ENCODE results near the gene NISCH. TPM values are rescaled to one million over a fixed set of nuclear protein-coding genes. Genes with fewer than 3 reads are reported as not detected.

The NISCH gene
- total RNA-seq, 2 donors from 2014 or later, result 95.9 to 124 TPM

DNA sequence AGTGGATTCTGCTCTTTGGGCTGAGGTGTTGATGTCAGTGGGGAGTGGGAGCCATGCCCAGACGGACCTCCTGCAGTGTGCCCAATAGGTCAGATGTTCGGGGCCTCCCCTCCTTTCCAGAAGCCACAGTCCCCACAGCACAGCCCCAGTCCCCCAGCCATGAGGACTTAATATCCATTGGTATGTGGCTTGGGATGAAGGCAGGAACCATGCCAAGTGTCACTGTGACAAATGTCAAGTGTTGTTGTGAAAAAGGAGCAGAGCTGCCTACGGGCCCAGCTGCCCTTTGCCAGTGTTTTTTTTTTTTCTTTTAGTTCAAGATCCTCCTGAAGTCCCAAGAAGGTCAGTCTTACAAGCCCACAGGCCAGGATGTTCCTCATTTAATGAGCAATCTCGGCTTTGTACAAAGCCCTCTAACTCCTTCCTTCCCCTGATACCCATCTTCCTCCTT is 22.7 kb upstream of the NISCH start:
- no peaks in the 10 kb centered on the region for H3K27me3 ChIP-seq (replicated peaks; ENCODE audit: insufficient read depth)
- H3K9me3 ChIP-seq, result no peaks in the 10 kb centered on the region
- H3K36me3 ChIP-seq, result no peaks in the 10 kb centered on the region
- no peaks in the 10 kb centered on the region for H3K4me1 ChIP-seq (ENCODE audit: control insufficient read depth in 1 of 2, low read depth in 2 of 2)
- H3K27ac ChIP-seq, result no peak overlapping the region
- TF ChIP-seq, protein P1, sequence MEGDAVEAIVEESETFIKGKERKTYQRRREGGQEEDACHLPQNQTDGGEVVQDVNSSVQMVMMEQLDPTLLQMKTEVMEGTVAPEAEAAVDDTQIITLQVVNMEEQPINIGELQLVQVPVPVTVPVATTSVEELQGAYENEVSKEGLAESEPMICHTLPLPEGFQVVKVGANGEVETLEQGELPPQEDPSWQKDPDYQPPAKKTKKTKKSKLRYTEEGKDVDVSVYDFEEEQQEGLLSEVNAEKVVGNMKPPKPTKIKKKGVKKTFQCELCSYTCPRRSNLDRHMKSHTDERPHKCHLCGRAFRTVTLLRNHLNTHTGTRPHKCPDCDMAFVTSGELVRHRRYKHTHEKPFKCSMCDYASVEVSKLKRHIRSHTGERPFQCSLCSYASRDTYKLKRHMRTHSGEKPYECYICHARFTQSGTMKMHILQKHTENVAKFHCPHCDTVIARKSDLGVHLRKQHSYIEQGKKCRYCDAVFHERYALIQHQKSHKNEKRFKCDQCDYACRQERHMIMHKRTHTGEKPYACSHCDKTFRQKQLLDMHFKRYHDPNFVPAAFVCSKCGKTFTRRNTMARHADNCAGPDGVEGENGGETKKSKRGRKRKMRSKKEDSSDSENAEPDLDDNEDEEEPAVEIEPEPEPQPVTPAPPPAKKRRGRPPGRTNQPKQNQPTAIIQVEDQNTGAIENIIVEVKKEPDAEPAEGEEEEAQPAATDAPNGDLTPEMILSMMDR (IDR thresholded peaks at IDR 0.05), result no peak
- no peak for ATAC-seq (ENCODE audit: insufficient number of reproducible peaks, low FRiP score, low read depth)
- no peak overlapping the region for H3K4me3 ChIP-seq
- no peak for DNase-seq (ENCODE audit: low spot score)

DNA sequence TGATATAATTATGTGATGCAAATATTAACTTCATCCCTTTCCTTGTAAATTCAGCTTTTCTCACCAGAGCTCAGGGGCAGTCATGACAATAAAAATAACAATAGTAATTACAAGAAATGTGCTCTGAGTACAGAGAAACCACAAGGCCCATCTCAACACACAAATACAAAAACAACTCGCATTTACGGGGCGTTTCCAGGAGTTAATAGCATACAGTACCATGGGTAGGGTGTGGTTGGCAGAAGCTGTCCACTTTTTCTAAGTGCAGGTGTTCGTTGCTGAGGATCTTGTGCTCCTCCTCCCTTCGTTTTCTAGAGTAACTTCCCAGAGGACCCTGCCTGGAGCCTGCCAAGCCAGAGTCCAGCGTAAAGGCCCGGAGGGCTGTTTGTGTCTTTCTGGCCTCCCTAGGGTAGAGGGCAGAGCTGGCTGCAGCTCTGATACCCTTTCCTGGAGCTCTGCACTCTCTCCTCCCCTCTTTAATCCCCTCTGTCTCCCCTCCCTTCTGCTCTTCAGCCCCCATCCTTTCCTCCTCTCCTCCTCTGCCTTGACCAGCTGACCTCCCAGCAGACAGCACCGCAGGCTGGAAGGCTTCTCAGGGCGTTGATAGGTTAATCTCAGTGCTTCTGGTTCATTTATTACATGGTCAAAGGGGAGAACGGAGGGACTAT is 21.9 kb upstream of the NISCH start:
- Histone ChIP-seq H3K4me1 (ENCODE audit: control insufficient read depth in 1 of 2, low read depth in 2 of 2) (no peaks in the 10 kb centered on the region), H3K4me3 (no peak overlapping the region), H3K27me3 (replicated peaks; ENCODE audit: insufficient read depth) (no peaks in the 10 kb centered on the region), H3K27ac (no peak overlapping the region), H3K36me3 (no peaks in the 10 kb centered on the region), H3K9me3 (no peaks in the 10 kb centered on the region)
- ATAC-seq (ENCODE audit: insufficient number of reproducible peaks, low FRiP score, low read depth) (no peak), DNase-seq (ENCODE audit: low spot score) (no peak)
- TF ChIP-seq, protein P1 (IDR thresholded peaks at IDR 0.05), result no peak

DNA sequence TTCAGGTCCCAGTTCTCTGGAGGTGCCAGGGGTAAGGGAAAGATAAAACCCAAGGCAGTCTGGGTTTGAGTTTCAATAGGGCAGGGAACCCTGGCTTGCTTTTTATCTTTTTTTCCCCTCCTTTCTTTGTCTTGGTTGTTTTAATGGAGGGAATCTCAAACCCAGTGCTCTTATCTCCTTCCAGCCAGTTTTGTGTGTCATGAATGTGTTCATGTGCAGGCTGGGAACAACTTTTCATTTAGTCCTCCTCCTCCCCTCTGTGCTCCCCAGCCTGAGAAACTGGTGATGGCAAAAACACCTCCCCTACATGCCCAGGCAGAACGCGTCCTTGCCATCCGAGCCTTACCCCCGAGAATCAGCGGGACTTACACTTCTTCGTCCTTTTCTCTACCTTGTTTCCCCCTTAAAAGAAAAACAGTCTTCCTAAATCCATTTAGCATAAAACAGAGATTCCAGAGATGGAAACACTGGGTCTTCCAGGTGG is 21.4 kb upstream of the NISCH start:
- Histone ChIP-seq H3K27me3 (replicated peaks; ENCODE audit: insufficient read depth) (no peaks in the 10 kb centered on the region), H3K36me3 (no peaks in the 10 kb centered on the region), H3K4me3 (no peak overlapping the region), H3K4me1 (ENCODE audit: control insufficient read depth in 1 of 2, low read depth in 2 of 2) (no peaks in the 10 kb centered on the region), H3K9me3 (no peaks in the 10 kb centered on the region), H3K27ac (no peak overlapping the region)
- TF ChIP-seq, protein P1 (IDR thresholded peaks at IDR 0.05), result no peak
- ATAC-seq (ENCODE audit: insufficient number of reproducible peaks, low FRiP score, low read depth) (no peak), DNase-seq (ENCODE audit: low spot score) (no peak)

DNA sequence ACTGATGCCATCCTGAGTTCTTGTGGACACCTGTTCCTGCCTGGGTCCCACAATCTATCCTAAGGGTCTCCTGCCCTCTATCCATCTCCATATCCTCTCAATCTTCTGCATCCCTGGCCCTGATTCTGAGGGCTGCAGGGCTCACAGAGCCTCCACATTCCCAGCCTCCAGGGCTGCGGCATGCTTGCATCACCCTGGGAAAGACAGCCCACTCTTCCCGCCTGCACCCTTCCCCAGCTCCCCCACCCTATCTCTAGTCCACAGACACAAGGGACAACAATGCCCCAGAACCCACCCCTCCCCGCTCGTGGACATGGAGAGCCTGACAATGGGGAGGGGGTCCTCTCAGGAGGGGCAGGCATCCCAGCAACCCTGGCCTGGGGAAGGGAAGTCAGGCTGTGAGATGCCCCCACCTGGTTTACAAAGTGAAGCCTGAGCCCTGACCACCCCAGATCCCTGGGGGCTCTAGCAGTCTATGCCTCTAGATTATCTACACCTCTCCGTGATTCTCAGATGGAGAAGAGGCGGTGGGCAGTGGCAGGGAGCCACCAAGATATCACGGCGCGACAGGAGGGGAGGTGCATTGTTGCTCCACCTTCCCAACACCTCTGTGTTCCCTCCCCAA is 20.8 kb upstream of the NISCH start:
- no peak for DNase-seq (ENCODE audit: low spot score)
- H3K27ac ChIP-seq, result no peak overlapping the region
- no peak for ATAC-seq (ENCODE audit: insufficient number of reproducible peaks, low FRiP score, low read depth)
- no peaks in the 10 kb centered on the region for H3K36me3 ChIP-seq
- no peak overlapping the region for H3K4me3 ChIP-seq
- no peaks in the 10 kb centered on the region for H3K9me3 ChIP-seq
- TF ChIP-seq, protein P1 (IDR thresholded peaks at IDR 0.05), result no peak
- no peaks in the 10 kb centered on the region for H3K4me1 ChIP-seq (ENCODE audit: control insufficient read depth in 1 of 2, low read depth in 2 of 2)
- H3K27me3 ChIP-seq (replicated peaks; ENCODE audit: insufficient read depth), result no peaks in the 10 kb centered on the region

DNA sequence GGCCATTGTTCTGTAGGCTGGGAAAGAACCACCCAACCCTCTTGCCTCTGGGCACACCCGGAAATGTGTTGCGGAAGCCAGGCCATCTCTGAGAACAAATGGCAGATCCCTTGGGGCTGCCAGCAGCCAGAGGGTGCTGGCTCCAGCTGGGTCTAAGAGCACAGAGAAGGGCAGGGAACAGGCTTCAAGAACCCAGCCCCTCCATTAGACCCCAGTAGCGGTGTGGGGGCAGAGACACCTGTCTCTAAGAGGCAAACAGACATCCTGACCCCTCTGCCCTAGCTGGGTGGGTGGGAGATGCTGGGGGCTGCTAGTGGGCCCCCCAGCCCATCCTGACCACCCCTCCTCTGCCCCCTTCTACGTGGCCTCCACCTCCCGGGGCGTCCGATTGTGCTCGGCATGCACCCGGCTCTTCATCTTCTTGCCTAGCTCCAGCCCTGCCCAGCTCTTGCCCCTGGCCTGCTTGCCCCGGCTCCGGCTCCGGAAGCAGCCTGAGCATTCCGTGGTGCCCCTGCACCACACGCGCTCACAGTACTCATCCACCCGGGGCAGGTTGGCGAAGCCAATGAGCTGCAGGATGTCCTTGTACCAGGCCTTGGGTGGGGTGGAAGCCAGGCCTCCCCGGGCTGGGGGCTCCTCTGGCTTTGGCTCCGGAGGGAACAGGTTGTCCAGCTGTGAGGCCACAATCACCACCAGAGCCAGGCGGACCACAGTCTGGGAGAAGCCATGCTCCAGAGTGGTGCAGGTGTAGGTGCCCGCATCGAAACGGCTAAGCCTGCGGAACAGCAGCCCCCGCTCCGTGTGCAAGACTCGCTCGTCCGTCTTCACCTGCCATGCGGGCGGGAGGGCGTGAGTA is 19.9 kb upstream of the NISCH start:
- H3K4me1 ChIP-seq (ENCODE audit: control insufficient read depth in 1 of 2, low read depth in 2 of 2), result no peaks in the 10 kb centered on the region
- ATAC-seq (ENCODE audit: insufficient number of reproducible peaks, low FRiP score, low read depth) (no peak), DNase-seq (ENCODE audit: low spot score) (no peak)
- no peak overlapping the region for H3K27ac ChIP-seq
- H3K9me3 ChIP-seq, result no peaks in the 10 kb centered on the region
- TF ChIP-seq, protein P1 (IDR thresholded peaks at IDR 0.05), result no peak
- H3K36me3 ChIP-seq, result no peaks in the 10 kb centered on the region
- H3K27me3 ChIP-seq (replicated peaks; ENCODE audit: insufficient read depth), result no peaks in the 10 kb centered on the region
- no peak overlapping the region for H3K4me3 ChIP-seq
